DOHH2 (cell line): ENCODE results near the gene SLCO2A1.

ENCODE experiments used
- H3F3A ChIP-seq: fragments of 200-600 bp; sonication (generic), shearing (Covaris generic); 2 replicates; pipeline ENCODE4 v1.6.0; 2016; ENCODE audit warnings: antibody characterized with exemption, mild to moderate bottlenecking; ENCODE audit not compliant: control insufficient read depth, insufficient read depth
- H3K27ac ChIP-seq: fragments of 200-600 bp; sonication (generic); 2 replicates; pipeline ENCODE4 v1.5.1; 2014; ENCODE audit warnings: low read depth, mild to moderate bottlenecking, low read length, moderate library complexity
- H3K27me3 ChIP-seq: fragments of 200-600 bp; sonication (generic); 2 replicates; pipeline ENCODE4 v1.6.1; 2014; ENCODE audit warnings: mild to moderate bottlenecking, low read length, mixed read lengths; ENCODE audit not compliant: control insufficient read depth
- H3K36me3 ChIP-seq: fragments of 200-600 bp; sonication (generic); 2 replicates; pipeline ENCODE4 v1.6.1; 2014; ENCODE audit warnings: mild to moderate bottlenecking, low read length, moderate library complexity, mixed read lengths; ENCODE audit not compliant: control insufficient read depth
- H3K4me1 ChIP-seq: fragments of 200-600 bp; sonication (generic); 2 replicates; pipeline ENCODE4 v1.6.1; 2014; ENCODE audit warnings: mild to moderate bottlenecking, low read length, mixed read lengths; ENCODE audit not compliant: control insufficient read depth
- H3K4me2 ChIP-seq: fragments of 200-600 bp; sonication (generic); 2 replicates; pipeline ENCODE4 v1.6.0; 2014; ENCODE audit warnings: mild to moderate bottlenecking, low read length, moderate library complexity
- H3K4me3 ChIP-seq: fragments of 200-600 bp; sonication (generic); 2 replicates; pipeline ENCODE4 v1.5.1; 2014; ENCODE audit warnings: mild to moderate bottlenecking, low read length, mixed read lengths
- H3K79me2 ChIP-seq: fragments of 200-600 bp; sonication (generic); 2 replicates; pipeline ENCODE4 v1.6.1; 2014; ENCODE audit warnings: mild to moderate bottlenecking, low read length, mixed read lengths; ENCODE audit not compliant: control insufficient read depth
- H3K9me2 ChIP-seq: fragments of 200-600 bp; sonication (generic); replicated peaks from 2 replicates; pipeline ENCODE4 v1.6.1; 2014; ENCODE audit warnings: mild to moderate bottlenecking, low read length, mixed read lengths; ENCODE audit not compliant: control insufficient read depth
- H3K9me3 ChIP-seq: fragments of 200-600 bp; sonication (generic); 2 replicates; pipeline ENCODE4 v1.6.1; 2014; ENCODE audit warnings: antibody characterized with exemption, low read length, mixed read lengths; ENCODE audit not compliant: control insufficient read depth, insufficient read depth
- H4K20me1 ChIP-seq: fragments of 200-600 bp; sonication (generic); 2 replicates; pipeline ENCODE4 v1.6.0; 2014; ENCODE audit warnings: low read depth, mild to moderate bottlenecking, antibody characterized with exemption, low read length, moderate library complexity; ENCODE audit not compliant: control insufficient read depth, insufficient read depth
- EZH2phosphoT487 ChIP-seq: fragments of 200-600 bp; sonication (generic); IDR thresholded peaks from 2 replicates; pipeline ENCODE4 v1.6.1; 2017; ENCODE audit warnings: borderline replicate concordance, mild to moderate bottlenecking, antibody characterized with exemption, low read length, moderate library complexity, mixed read lengths
- TF ChIP-seq, protein P1 (sequence below): fragments of 200-600 bp; sonication (generic); IDR thresholded peaks from one replicate; pipeline ENCODE4 v1.5.1; 2014; ENCODE audit warnings: antibody characterized with exemption, mild to moderate bottlenecking, low read depth, low read length; ENCODE audit not compliant: poor library complexity, severe bottlenecking

The SLCO2A1 gene

DNA sequence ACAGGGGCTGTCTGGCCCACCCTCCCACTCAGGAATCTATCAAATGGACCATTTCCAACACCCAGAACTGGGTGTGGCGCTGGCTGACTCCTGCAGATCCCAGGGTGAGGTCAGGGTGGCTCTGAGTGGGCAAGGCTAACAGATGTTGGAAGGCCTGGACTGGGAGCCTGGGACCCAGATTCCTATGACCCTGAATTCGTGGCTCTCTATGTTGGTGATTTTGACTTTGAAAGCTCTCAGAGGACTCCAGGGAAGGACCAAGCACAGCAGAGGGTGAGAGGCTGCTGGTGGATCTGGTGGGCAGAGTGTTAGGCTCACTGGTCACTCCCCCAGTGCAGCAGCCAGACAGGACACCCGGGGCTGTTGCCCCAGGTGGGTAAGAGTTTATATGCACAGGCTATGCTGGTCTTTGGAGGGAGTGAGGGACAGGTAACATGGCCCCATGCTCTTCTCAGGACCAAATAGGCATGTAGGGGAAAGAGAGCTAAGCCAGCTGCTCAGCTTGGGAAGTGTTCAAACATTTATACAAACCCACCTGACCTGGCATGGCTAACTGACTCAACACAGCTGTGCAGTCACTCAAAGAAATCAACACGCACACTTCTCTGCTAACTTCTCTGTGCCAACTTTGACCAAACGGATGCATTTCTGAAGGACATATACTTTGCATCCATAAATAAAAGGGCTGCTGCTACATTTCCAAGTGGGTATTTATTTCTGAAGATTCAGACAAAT is 71.5 kb downstream of the SLCO2A1 start:
- H3K4me3 ChIP-seq: no peak overlapping the region
- H3K4me2 ChIP-seq: no peak overlapping the region
- H3K9me2 ChIP-seq: no peaks in the 10 kb centered on the region
- no peak overlapping the region for H3K27ac ChIP-seq
- no peak for TF ChIP-seq EZH2phosphoT487
- TF ChIP-seq, protein P1, sequence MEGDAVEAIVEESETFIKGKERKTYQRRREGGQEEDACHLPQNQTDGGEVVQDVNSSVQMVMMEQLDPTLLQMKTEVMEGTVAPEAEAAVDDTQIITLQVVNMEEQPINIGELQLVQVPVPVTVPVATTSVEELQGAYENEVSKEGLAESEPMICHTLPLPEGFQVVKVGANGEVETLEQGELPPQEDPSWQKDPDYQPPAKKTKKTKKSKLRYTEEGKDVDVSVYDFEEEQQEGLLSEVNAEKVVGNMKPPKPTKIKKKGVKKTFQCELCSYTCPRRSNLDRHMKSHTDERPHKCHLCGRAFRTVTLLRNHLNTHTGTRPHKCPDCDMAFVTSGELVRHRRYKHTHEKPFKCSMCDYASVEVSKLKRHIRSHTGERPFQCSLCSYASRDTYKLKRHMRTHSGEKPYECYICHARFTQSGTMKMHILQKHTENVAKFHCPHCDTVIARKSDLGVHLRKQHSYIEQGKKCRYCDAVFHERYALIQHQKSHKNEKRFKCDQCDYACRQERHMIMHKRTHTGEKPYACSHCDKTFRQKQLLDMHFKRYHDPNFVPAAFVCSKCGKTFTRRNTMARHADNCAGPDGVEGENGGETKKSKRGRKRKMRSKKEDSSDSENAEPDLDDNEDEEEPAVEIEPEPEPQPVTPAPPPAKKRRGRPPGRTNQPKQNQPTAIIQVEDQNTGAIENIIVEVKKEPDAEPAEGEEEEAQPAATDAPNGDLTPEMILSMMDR: no peak
- no peaks in the 10 kb centered on the region for H3K9me3 ChIP-seq
- H3K27me3 ChIP-seq: no peaks in the 10 kb centered on the region
- no peaks in the 10 kb centered on the region for H3F3A ChIP-seq
- H3K36me3 ChIP-seq: no peaks in the 10 kb centered on the region
- no peaks in the 10 kb centered on the region for H4K20me1 ChIP-seq
- H3K4me1 ChIP-seq: no peaks in the 10 kb centered on the region
- no peaks in the 10 kb centered on the region for H3K79me2 ChIP-seq

DNA sequence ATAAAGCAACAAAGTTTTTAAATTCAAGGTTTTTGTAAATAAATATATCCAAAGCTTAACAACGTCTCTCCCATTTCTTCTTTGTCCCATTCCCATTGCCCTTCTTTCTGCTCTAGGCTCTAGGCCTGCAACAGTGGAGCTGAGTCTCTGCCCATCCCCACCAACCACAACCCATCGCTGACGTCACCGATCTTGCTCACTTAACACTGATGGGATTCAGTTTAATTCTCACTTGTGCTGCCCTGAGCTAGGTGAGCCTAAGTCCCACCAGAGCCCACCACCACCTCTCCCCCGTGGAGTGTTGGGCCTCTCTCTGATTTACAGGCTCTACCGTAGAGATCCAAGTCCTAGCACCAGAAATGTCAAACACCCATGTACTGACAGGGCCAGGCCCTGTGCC is 72.7 kb downstream of the SLCO2A1 start:
- H3K9me3 ChIP-seq: no peaks in the 10 kb centered on the region
- no peaks in the 10 kb centered on the region for H3K4me1 ChIP-seq
- H3K4me2 ChIP-seq: no peak overlapping the region
- no peaks in the 10 kb centered on the region for H4K20me1 ChIP-seq
- no peaks in the 10 kb centered on the region for H3F3A ChIP-seq
- H3K4me3 ChIP-seq: no peak overlapping the region
- H3K27me3 ChIP-seq: no peaks in the 10 kb centered on the region
- no peaks in the 10 kb centered on the region for H3K79me2 ChIP-seq
- no peak overlapping the region for H3K27ac ChIP-seq
- TF ChIP-seq EZH2phosphoT487: no peak
- TF ChIP-seq, protein P1: no peak
- no peaks in the 10 kb centered on the region for H3K9me2 ChIP-seq
- H3K36me3 ChIP-seq: no peaks in the 10 kb centered on the region

DNA sequence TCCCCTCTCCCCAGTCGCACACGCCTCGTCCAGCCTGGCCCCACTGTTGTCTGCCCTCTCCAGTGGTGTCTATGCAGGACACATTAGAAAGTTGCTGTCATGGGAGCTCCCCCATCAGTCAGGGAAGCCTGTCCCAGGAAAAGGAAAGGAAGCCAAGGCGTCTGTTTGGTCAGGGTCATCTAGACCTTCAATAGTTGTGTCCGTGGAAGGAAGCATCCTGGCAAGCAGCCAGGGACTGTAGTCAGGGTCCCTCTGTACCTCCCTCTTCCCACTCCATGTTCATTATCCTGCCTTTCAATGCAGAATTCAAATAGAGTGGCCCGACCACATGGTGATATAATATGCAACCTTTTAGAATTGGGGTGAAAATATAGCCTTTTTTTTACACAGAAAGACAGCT is 73.4 kb downstream of the SLCO2A1 start:
- H3K27ac ChIP-seq: no peak overlapping the region
- no peaks in the 10 kb centered on the region for H3K9me2 ChIP-seq
- no peaks in the 10 kb centered on the region for H3K27me3 ChIP-seq
- H3K9me3 ChIP-seq: no peaks in the 10 kb centered on the region
- H3K4me1 ChIP-seq: no peaks in the 10 kb centered on the region
- no peak overlapping the region for H3K4me2 ChIP-seq
- no peak for TF ChIP-seq EZH2phosphoT487
- TF ChIP-seq, protein P1: no peak
- no peaks in the 10 kb centered on the region for H4K20me1 ChIP-seq
- no peak overlapping the region for H3K4me3 ChIP-seq
- H3K36me3 ChIP-seq: no peaks in the 10 kb centered on the region
- H3F3A ChIP-seq: no peaks in the 10 kb centered on the region
- H3K79me2 ChIP-seq: no peaks in the 10 kb centered on the region
